SHP77 (cell line): ENCODE data around the gene SRCIN1.
A peak's percentile ranks its signal among the peaks of the same experiment; 100 is the strongest.
"Not testable (repeated sequence)": the region's sequence is repeated elsewhere in the genome, so short reads cannot be mapped to it uniquely, and the experiment has no call there.

ENCODE experiments used
- DNase-seq, 2 experiments: peaks; one replicate each; lab custom pipeline; 2025; lab: John Stamatoyannopoulos, UW

SRCIN1 gene, protein sequence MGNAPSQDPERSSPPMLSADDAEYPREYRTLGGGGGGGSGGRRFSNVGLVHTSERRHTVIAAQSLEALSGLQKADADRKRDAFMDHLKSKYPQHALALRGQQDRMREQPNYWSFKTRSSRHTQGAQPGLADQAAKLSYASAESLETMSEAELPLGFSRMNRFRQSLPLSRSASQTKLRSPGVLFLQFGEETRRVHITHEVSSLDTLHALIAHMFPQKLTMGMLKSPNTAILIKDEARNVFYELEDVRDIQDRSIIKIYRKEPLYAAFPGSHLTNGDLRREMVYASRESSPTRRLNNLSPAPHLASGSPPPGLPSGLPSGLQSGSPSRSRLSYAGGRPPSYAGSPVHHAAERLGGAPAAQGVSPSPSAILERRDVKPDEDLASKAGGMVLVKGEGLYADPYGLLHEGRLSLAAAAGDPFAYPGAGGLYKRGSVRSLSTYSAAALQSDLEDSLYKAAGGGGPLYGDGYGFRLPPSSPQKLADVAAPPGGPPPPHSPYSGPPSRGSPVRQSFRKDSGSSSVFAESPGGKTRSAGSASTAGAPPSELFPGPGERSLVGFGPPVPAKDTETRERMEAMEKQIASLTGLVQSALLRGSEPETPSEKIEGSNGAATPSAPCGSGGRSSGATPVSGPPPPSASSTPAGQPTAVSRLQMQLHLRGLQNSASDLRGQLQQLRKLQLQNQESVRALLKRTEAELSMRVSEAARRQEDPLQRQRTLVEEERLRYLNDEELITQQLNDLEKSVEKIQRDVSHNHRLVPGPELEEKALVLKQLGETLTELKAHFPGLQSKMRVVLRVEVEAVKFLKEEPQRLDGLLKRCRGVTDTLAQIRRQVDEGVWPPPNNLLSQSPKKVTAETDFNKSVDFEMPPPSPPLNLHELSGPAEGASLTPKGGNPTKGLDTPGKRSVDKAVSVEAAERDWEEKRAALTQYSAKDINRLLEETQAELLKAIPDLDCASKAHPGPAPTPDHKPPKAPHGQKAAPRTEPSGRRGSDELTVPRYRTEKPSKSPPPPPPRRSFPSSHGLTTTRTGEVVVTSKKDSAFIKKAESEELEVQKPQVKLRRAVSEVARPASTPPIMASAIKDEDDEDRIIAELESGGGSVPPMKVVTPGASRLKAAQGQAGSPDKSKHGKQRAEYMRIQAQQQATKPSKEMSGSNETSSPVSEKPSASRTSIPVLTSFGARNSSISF

GRCh38 chr17:38605841-38606645 lies at the start of gene SRCIN1:
SRCIN1 (minus strand) TSS chr17:38605952; CDS start chr17:38605705, 247 bp downstream.
- peak; percentile 55 to 66 for DNase-seq

DNA sequence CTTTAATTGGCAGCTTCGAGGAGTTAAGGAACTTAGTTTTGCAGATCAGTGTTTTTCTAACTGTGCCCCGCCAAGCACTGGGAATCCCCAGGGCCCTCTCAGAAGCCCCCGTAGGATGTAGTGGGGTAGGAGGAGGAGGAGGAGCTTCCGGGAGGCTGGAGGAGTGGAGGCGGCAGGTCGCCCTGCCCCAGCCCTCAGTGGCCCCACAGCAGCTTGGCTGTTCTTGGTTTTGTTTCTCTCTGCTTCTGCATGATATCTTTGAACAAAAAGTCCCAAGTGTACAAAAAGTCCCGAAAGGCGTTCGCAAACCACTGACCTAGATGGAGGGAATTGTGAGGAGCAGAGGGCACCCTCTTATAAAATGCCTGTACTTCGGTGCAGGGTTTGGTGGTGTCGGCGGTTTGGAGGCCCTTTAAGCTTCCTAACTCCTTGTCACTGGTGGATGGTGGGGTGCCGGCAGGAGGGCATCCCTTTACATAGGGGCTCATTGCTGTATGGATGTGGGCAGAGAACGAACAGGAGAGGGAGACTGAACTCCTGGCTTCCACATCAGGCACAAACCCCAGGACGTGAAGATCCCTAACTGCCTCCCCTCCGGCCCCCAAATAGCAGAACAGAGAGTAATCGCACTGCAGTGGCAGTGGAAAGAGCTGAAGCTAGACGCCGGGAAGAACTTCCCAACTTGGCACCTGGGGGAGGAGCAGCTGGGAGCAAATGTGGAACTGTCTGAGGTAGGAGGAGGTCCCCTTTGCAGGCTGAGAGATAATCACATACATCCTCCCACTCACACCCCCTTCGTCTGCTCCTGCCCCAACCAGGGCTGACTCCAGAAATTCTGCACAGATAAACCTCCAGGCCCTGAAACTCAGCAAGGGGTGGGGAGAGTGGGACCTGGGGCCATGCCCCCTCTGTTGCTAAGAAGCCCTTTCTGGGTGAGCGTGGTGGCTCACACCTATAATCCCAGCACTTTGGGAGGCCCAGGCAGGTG lies 49.0 kb upstream of the SRCIN1 start:
- DNase-seq = no peak

- no peak for DNase-seq
Measured at GRCh38 chr17:38653679-38654078, 47.9 kb upstream of the SRCIN1 start.

DNA sequence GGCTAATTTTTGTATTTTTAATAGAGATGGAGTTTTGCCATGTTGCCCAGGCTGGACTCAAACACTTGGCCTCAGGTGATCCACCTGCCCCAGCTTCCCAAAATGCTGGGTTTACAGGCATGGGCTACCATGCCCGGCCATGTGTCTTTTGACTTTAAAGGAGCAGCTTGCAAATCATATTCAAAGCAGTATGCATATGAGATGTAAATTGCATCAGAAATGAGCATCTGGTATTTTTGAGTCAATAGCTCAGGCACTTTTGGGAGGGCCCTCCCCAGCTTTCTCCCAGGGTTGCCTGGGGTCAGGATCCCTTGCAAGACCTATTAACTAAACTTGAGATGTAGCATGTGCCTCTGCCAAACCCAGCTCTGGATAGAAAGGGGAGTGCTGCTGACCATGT lies 47.5 kb upstream of the SRCIN1 start:
- DNase-seq = no peak

DNA sequence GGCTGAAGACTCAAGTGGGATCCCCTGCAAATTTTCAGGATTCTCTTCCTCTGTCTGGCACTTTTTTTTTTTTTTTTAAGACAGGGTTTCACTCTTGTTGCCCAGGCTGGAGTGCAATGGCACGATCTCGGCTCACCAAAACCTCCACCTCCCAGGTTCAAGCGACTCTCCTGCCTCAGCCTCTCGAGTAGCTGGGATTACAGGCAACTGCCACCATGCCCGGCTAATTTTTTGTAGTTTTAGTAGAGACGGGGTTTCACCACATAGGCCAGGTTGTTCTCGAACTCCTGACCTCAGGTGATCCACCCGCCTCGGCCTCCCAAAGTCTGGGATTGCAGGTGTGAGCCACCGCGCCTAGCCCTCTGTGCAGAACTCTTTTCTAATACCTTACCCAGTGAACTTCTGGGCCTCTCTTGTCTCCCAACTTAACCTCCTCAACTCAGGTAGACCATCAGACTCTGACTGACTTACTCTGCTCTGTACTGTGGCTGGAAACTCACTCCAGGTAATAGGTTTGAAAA lies 45.0 kb upstream of the SRCIN1 start:
- not testable (repeated sequence) for DNase-seq

DNA sequence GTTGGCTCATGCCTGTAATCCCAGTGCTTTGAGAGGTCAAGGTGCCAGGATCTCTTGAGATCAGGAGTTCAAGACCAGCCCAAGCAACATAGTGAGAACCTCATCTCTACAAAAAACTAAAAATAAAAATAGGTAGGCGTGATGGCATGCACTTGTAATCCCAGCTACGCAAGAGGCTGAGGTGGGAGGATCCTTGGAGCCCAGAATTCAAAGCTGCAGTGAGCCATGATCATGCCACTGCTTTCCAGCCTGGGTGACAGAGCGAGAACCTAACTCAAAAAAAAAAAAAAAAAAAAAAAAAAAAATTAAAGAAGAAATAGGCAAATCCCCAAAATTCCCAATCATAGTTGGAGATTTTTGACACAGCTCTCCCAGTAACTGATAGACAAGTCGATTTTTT lies 32.2 kb upstream of the SRCIN1 start:
- no peak for DNase-seq

DNA sequence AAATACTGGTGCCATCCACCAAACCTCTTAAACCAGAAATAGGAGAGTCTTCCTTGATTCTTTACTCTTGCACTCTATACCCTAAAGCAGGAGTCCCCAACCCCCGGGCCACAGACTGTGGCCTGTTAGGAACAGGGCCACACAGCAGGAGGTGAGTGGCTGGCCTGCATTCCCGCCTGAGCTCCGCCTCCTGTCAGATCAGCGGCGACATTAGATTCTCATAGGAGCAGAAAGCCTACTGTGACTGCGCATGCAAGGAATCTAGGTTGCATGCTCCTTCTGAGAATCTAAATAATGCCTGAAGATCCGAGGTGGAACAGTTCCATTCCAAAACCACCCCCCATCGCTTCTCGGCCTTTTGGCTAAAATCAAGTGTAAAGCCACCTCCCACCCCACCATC lies 30.3 kb upstream of the SRCIN1 start:
- no peak for DNase-seq

DNA sequence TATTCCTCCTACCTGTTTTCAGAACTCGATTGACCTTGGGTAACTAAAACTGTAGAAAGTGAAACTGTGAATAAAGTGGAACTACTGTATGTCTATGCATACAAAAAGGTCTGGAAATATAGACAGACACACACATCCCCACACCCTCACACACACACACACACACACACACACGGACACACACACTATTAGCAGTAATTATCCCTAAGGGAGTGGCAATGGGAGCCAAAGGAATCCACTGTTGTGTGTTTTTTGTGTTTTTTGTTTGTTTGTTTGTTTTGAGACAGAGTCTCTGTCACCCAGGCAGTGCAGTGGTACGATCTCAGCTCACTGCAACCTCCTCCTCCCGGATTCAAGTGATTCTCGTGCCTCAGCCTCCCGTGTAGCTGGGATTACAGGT lies 26.6 kb upstream of the SRCIN1 start:
- DNase-seq = no peak

DNA sequence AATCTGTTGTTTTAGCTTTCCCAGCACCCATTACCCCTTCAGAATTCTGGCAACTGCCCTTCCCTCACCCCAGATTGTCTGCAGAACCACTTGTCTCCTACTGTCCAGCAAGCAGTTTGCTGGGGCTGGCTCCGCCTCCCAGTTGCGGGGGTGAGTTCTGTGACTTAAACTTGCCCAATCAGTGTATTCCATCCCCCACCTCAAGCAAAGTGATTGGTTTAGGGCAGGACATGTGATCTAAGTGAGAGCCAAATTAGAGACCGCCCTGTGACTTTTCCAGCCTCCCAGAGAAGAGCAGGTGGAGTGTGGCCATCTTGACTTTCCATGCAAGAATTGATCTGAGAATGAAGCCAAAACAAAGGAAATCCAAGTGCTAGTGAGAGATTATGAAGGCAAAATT lies 22.7 kb upstream of the SRCIN1 start:
- peak; percentile 15 to 67 for DNase-seq

GRCh38 chr17:38627957-38628356 lies 22.2 kb upstream of the SRCIN1 start:
- no peak for DNase-seq

- not testable (repeated sequence) for DNase-seq
Measured at GRCh38 chr17:38626606-38627226, 21.0 kb upstream of the SRCIN1 start.

GRCh38 chr17:38625482-38625881 lies 19.7 kb upstream of the SRCIN1 start:
- no peak for DNase-seq

GRCh38 chr17:38624782-38625355 lies 19.1 kb upstream of the SRCIN1 start:
- not testable (repeated sequence) for DNase-seq

GRCh38 chr17:38621538-38621937 lies 15.8 kb upstream of the SRCIN1 start:
- DNase-seq = no peak

DNA sequence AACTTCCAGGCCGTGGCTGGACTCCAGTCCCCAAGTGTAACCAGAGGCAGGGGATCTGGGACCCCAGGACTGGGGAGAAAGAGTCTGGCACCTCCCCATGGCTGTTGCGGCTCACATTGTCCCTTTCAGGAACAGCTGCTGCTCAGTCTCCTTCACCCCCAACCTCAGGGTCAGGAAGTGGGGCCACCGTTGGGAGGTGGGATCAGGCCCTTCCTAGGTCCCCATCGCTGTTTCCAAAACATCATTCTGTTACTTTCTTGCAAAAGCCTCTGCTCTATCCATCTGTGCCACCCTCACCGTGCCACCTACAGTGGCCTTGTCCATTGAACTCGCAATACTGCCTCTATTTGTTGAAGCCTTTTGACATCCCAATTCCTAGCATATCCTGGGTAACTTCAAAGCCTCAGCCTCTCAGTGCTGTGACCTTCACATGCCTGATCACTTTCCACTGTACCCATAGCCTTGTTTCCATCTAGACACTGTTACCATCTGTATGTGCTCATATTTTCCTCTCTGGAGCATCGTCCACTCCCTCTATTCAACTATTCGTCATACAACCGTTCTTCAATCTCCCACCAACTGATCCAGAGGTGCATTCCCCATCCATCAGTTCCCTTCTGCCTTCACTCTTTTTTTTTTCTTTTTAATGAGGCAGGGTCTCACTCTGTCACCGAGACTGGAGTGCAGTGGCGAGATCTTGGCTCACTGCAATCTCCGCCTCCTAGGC lies 15.0 kb upstream of the SRCIN1 start:
- no peak for DNase-seq

DNA sequence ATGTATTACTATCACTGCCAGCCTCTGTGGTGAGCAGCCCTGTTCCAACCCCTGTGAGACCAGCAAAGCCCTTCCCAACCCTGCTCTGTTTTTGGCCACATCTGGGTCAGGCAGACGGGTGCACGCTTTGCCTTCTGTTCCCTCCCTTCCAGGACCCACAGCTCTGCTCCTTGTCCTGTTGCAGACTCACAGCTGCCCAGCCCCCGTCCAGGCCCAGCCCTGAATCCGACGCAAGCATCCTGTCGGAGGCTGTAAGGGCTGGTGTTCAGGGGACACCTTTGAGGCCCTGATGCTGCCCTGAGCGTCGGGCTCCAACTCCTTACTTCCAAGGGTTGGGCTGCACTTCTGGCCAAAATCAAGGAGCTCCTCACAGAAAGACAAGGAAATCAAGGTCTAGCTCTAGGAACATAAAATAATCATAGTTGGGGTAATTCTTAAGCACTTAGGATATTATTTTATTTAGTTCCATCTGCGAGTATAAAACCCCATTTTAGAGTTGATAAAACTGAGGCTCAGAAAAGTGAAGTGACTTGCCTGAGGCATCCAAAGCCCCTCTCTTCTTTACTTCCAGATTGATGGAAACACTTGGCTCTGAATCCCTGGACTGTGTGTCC lies 14.3 kb upstream of the SRCIN1 start:
- DNase-seq = no peak

DNA sequence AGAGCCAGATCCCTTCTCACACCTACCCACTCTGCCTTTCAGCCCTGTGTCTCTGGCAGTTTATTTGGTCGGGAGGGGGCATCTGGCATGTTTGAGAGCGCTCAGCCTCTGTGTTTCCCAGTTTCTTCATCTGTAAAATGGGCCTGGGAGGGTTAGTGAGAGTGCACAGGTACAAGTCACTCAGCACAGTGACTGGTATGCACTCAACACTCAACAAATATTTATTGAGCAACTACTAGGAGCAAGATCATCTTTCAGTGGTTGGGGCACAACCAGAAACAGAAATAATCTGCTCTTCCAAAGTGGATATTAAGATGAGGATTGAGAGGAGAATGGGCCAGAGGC lies 13.7 kb upstream of the SRCIN1 start:
- no peak for DNase-seq
